ENCODE measurements around the gene ZNF362. TPM values are rescaled to one million over a fixed set of nuclear protein-coding genes. Genes with fewer than 3 reads are reported as not detected.

Gene ZNF362
- total and polyA plus RNA-seq, 2 of the 13 experiments (the other 11 are each of a cell fraction or from before 2014, with no cell fraction given): 8.3 to 14.2 TPM

- no peak for TF ChIP-seq ZBTB40 (IDR thresholded peaks at IDR 0.05)
- TF ChIP-seq ZBTB40 (CRISPR knock-in tag; IDR thresholded peaks at IDR 0.05): no peak
- TF ChIP-seq SRY (CRISPR knock-in tag; IDR thresholded peaks at IDR 0.05): no peak
- no peak for TF ChIP-seq MTA1 (CRISPR knock-in tag; IDR thresholded peaks at IDR 0.05; ENCODE audit: borderline replicate concordance)
Observed at GRCh38 chr1:33246171-33246570, 10.1 kb upstream of the ZNF362 start (continued).

GRCh38 chr1:33247545-33247944, 8.7 kb upstream of the ZNF362 start:
- CTCF ChIA-PET (ENCODE audit: low intra/inter-chr PET ratio, low total read pairs): no interaction called here
- Histone ChIP-seq H3K27ac (ENCODE audit: extremely low read length, insufficient read depth, low read length) (no peak overlapping the region), H3K79me2 (ENCODE audit: insufficient read depth, low read length) (no peaks in the 10 kb centered on the region), H3K9me3 (ENCODE audit: low read length) (no peaks in the 10 kb centered on the region), H3K9ac (ENCODE audit: insufficient read depth, low read depth, low read length) (no peak overlapping the region), H3K4me2 (ENCODE audit: low read depth, low read length) (no peak overlapping the region), H3K4me1 (ENCODE audit: insufficient read depth, low read length) (peaks cover 48% of the 10 kb centered on the region), H3K27me3 (ENCODE audit: control insufficient read depth in 1 of 2, insufficient read depth in 2 of 2, low read length in 2 of 2) (no peaks in the 10 kb centered on the region), H3K4me3 (replicated peaks in 1 of 3; ENCODE audit: insufficient read depth in 1 of 3, low read depth in 2 of 3, low read length in 3 of 3) (no peak overlapping the region), H3K36me3 (replicated peaks in 1 of 2; ENCODE audit: control insufficient read depth in 1 of 2, insufficient read depth in 2 of 2, low read length in 2 of 2) (no peaks in the 10 kb centered on the region), H2AFZ (ENCODE audit: low read length) (no peak overlapping the region), H4K20me1 (ENCODE audit: insufficient read depth, low read length) (no peaks in the 10 kb centered on the region)
- FAIRE-seq: no peak
- intact Hi-C loops (cut with micrococcal nuclease; ENCODE audit: unreplicated experiment) (no loop called here), in situ Hi-C loops (cut with HindIII; ENCODE audit: extremely low pct_ligation_motif_present, low pct_unique_long_range_greater_than_20kb) (no loop called here)
- no peak for DNase-seq (ENCODE audit: low spot score)
- POLR2A ChIA-PET: no interaction called here
- no TSS peak for BruUV-seq (replicated peaks)
- WGBS (ENCODE audit: low lambda C conversion rate): 26% methylated on average over 5 of the region's 7 CpGs
- no peak for ATAC-seq
- no peak for TF ChIP-seq ZNF333 (CRISPR knock-in tag; IDR thresholded peaks at IDR 0.05; ENCODE audit: borderline replicate concordance)
- no peak for TF ChIP-seq HIC2 (CRISPR knock-in tag; IDR thresholded peaks at IDR 0.05; ENCODE audit: low read depth)
- no peak for TF ChIP-seq ZNF674 (CRISPR knock-in tag; IDR thresholded peaks at IDR 0.05; ENCODE audit: low read depth)
- TF ChIP-seq SP140L (CRISPR knock-in tag; IDR thresholded peaks at IDR 0.05; ENCODE audit: borderline replicate concordance): no peak
- no peak for TF ChIP-seq ZNF672 (CRISPR knock-in tag; IDR thresholded peaks at IDR 0.05)
- TF ChIP-seq, protein P1, sequence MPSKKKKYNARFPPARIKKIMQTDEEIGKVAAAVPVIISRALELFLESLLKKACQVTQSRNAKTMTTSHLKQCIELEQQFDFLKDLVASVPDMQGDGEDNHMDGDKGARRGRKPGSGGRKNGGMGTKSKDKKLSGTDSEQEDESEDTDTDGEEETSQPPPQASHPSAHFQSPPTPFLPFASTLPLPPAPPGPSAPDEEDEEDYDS (CRISPR knock-in tag; IDR thresholded peaks at IDR 0.05): no peak

Data from HepG2 (cell line).